GM23248 (cell line): ENCODE results near the gene ADAD1. TPM values are rescaled to one million over a fixed set of nuclear protein-coding genes. Genes with fewer than 3 reads are reported as not detected.
A peak's percentile ranks its signal among the peaks of the same experiment; 100 is the strongest.

Experiments used
- DNase-seq: peaks from one replicate; pipeline ENCODE4 v3.0.0-alpha.2; 2015
- H2AFZ ChIP-seq: fragments of 200-600 bp; sonication (generic); 2 replicates; pipeline ENCODE4 v1.6.1; 2016; ENCODE audit warnings: antibody characterized with exemption
- H3F3A ChIP-seq: fragments of 200-600 bp; sonication (generic); 2 replicates; pipeline ENCODE4 v1.6.1; 2016; ENCODE audit warnings: mild to moderate bottlenecking, antibody characterized with exemption, mixed run types; ENCODE audit not compliant: insufficient read depth
- H3K27ac ChIP-seq: fragments of 200-600 bp; sonication (generic); 2 replicates; pipeline ENCODE4 v1.5.1; 2016; ENCODE audit warnings: mild to moderate bottlenecking
- H3K27me3 ChIP-seq: fragments of 200-600 bp; sonication (generic); replicated peaks from 2 replicates; pipeline ENCODE4 v1.6.1; 2016; ENCODE audit warnings: mild to moderate bottlenecking; ENCODE audit not compliant: insufficient read depth
- H3K36me3 ChIP-seq: fragments of 200-600 bp; sonication (generic); 2 replicates; pipeline ENCODE4 v1.6.1; 2016; ENCODE audit warnings: low read depth, mild to moderate bottlenecking
- H3K4me1 ChIP-seq: fragments of 200-600 bp; sonication (generic); 2 replicates; pipeline ENCODE4 v1.6.1; 2016; ENCODE audit warnings: mild to moderate bottlenecking; ENCODE audit not compliant: insufficient read depth
- H3K4me2 ChIP-seq: fragments of 200-600 bp; sonication (generic); one replicate; pipeline ENCODE4 v1.6.1; 2016; ENCODE audit warnings: mild to moderate bottlenecking; ENCODE audit not compliant: unreplicated experiment
- H3K4me3 ChIP-seq: fragments of 200-600 bp; sonication (generic); 2 replicates; pipeline ENCODE4 v1.5.1; 2016; ENCODE audit warnings: mild to moderate bottlenecking
- H3K79me2 ChIP-seq: fragments of 200-600 bp; sonication (generic); 2 replicates; pipeline ENCODE4 v1.6.1; 2016; ENCODE audit warnings: mild to moderate bottlenecking; ENCODE audit not compliant: insufficient read depth
- H3K9ac ChIP-seq: fragments of 200-600 bp; sonication (generic); 2 replicates; pipeline ENCODE4 v1.6.1; 2016; ENCODE audit warnings: mild to moderate bottlenecking
- H3K9me2 ChIP-seq: fragments of 200-600 bp; sonication (generic); 2 replicates; pipeline ENCODE4 v1.6.1; 2016; ENCODE audit warnings: mixed run types, mild to moderate bottlenecking, moderate library complexity; ENCODE audit not compliant: insufficient read depth
- H3K9me3 ChIP-seq: fragments of 200-600 bp; sonication (generic); one replicate; pipeline ENCODE4 v1.6.1; 2017; ENCODE audit warnings: low read depth
- H4K20me1 ChIP-seq: fragments of 200-600 bp; sonication (generic); 2 replicates; pipeline ENCODE4 v1.6.0; 2016; ENCODE audit not compliant: insufficient read depth
- EZH2 ChIP-seq: fragments of 200-600 bp; sonication (generic); IDR thresholded peaks from 2 replicates; pipeline ENCODE4 v1.6.1; 2018; ENCODE audit warnings: antibody characterized with exemption, mild to moderate bottlenecking; ENCODE audit not compliant: insufficient read depth, poor library complexity, severe bottlenecking
- EZH2phosphoT487 ChIP-seq: fragments of 200-600 bp; sonication (generic); IDR thresholded peaks from 2 replicates; pipeline ENCODE4 v1.6.1; 2018; ENCODE audit warnings: antibody characterized with exemption, moderate library complexity, mild to moderate bottlenecking, low read depth; ENCODE audit not compliant: insufficient read depth
- WGBS, 2 experiments: methylation state at CpG; one replicate each; pipeline ENCODE4 v1.1.6; 2015 to 2017; ENCODE audit warnings: low lambda C conversion rate in 2 of 2, low coverage in 1 of 2; ENCODE audit errors: missing lambda C conversion rate in 2 of 2; 5-methylcytosine and 5-hydroxymethylcytosine counted together
- in situ Hi-C: fragments of 300-500 bp; cut with MboI; formaldehyde crosslinking; loops from 2 replicates; pipeline ENCODE4 v1.15.0; 2020
- polyA plus RNA-seq: library from polyadenylated mRNA; unstranded; fragments of >200 nt; fragmentation: Nextera tagmentation; extraction: Ambion mirVana; gene quantifications from 2 replicates; pipeline ENCODE4 v1.2.1, GENCODE V29; 2016
- total RNA-seq: library from RNA; depleted of rRNA; stranded (reverse); fragments of >200 nt; shearing (Covaris generic); gene quantifications from 2 replicates; pipeline ENCODE4 v1.2.3, GENCODE V29; 2014; rRNA removed

Gene ADAD1
- total RNA-seq (not detected in 2 replicates), polyA plus RNA-seq (not detected in 2 replicates)

DNA sequence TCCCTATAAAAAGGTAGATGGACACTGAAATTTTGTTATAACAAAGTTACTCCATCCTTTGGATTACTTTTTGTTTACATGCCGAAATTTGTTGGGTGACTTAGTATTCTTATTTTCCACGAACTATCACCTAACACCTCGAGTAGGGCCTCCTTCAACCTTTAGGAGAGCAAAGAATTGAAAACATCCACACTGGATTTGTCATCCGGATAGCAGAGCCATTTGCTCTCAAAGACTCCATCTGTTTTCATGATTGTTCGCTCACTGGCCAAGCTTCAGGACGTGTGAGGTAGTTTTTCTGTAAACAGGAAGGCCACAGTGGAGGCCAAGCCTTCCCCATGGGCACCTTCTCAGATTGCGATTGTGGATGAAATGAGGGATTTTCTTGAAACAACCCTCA lies at the start of gene ADAD1:
Gene ADAD1 (plus strand): TSS at position 301 of the 400 bp plus-strand sequence. CDS start 1,059 bp downstream, outside the sequence.
- Histone ChIP-seq H3K9ac (no peak within 1 kb of the TSS), H3K27me3 (no peaks in the 10 kb centered on the region), H3F3A (no peaks in the 10 kb centered on the region), H2AFZ (no peak within 1 kb of the TSS), H3K4me3 (no peak within 1 kb of the TSS), H3K9me2 (no peaks in the 10 kb centered on the region), H3K4me2 (no peak within 1 kb of the TSS), H3K27ac (no peak within 1 kb of the TSS), H3K9me3 (no peaks in the 10 kb centered on the region), H3K79me2 (no peaks in the 10 kb centered on the region), H4K20me1 (no peaks in the 10 kb centered on the region), H3K4me1 (no peaks in the 10 kb centered on the region), H3K36me3 (no peaks in the 10 kb centered on the region)
- WGBS, 2 experiments: 51 to 59% methylated on average over 7 of the region's 7 CpGs
- DNase-seq: no peak
- in situ Hi-C loops: no loop called here
- TF ChIP-seq EZH2: no peak
- no peak for TF ChIP-seq EZH2phosphoT487

DNA sequence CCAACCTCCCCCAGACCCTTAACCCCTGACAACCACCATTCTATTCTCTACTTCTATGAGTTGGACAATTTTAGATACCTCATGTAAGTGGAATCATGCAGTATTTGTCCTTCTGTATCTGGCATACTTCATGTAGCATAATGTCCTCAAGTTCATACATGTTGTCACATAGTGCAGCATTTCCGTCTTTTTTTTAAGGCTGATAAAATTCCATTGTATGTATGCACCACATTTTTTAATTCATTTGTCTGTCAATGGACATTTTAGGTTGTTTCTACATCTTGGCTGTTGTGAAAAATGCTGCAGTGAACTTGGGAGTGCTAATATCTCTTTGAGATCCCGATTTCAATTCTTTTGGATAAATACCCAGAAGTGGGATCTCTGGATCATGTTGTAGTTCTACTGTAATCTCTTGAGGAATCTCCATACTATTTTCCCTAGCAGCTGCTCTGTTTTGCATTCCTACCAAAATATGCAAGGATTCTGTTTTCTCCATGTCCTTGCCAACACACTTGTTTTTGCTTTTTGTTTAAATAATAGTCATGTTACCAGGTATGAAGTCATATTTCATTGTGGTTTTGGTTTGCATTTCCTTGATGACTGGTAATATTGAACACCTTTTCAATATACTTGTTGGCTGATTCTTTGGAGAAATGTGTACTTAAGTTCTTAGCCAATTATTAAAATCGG lies 48.8 kb upstream of the ADAD1 start:
- H2AFZ ChIP-seq: no peak overlapping the region
- H3K4me2 ChIP-seq: peak overlapping the region; percentile 11
- H3K4me1 ChIP-seq: peaks cover 12% of the 10 kb centered on the region
- H3K27ac ChIP-seq: peak overlapping the region; percentile 70
- no peaks in the 10 kb centered on the region for H4K20me1 ChIP-seq
- DNase-seq: peak; percentile 58
- in situ Hi-C loops: loop anchor here (10.0 kb wide), 1 partner anchor 245 kb away; no protein-coding TSS in a partner anchor
- H3K9ac ChIP-seq: peak overlapping the region; percentile 54
- no peaks in the 10 kb centered on the region for H3K9me2 ChIP-seq
- WGBS, 2 experiments: 95 to 97% methylated on average over 3 of the region's 3 CpGs
- no peaks in the 10 kb centered on the region for H3K79me2 ChIP-seq
- no peaks in the 10 kb centered on the region for H3K9me3 ChIP-seq
- TF ChIP-seq EZH2phosphoT487 (no peak), EZH2 (no peak)
- peaks cover 11% of the 10 kb centered on the region for H3F3A ChIP-seq
- H3K4me3 ChIP-seq: no peak overlapping the region
- H3K27me3 ChIP-seq: no peaks in the 10 kb centered on the region
- H3K36me3 ChIP-seq: peaks cover 34% of the 10 kb centered on the region

DNA sequence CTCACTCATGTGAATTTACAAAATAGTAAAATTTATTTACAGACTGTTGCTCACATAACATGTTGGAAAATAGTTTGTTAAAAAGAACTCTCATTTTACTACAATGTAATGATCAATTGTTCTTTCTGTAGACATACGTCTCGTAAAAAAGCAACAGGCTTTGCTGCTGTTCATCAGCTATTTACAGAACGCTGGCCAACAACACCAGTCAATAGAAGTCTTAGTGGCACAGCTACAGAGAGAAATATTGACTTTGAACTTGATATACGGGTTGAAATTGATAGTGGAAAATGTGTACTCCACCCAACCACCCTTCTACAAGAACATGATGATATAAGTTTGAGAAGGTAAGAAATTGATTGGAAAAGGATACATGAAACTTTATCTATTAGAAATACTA lies 47.6 kb upstream of the ADAD1 start:
- Histone ChIP-seq H3K4me1 (peaks cover 12% of the 10 kb centered on the region), H3K27me3 (no peaks in the 10 kb centered on the region), H3K4me3 (no peak overlapping the region), H3K79me2 (no peaks in the 10 kb centered on the region), H3K4me2 (no peak overlapping the region), H3K36me3 (peaks cover 32% of the 10 kb centered on the region), H3K9me2 (no peaks in the 10 kb centered on the region), H4K20me1 (no peaks in the 10 kb centered on the region), H3K9ac (no peak overlapping the region), H3K9me3 (no peaks in the 10 kb centered on the region), H3K27ac (peak overlapping the region; percentile 70; the same call in 1 of the 2 replicates), H2AFZ (no peak overlapping the region), H3F3A (peaks cover 11% of the 10 kb centered on the region)
- no peak for DNase-seq
- no peak for TF ChIP-seq EZH2phosphoT487
- TF ChIP-seq EZH2: no peak
- in situ Hi-C loops: no loop called here
- WGBS, 2 experiments: 97 to 98% methylated on average over 4 of the region's 4 CpGs

DNA sequence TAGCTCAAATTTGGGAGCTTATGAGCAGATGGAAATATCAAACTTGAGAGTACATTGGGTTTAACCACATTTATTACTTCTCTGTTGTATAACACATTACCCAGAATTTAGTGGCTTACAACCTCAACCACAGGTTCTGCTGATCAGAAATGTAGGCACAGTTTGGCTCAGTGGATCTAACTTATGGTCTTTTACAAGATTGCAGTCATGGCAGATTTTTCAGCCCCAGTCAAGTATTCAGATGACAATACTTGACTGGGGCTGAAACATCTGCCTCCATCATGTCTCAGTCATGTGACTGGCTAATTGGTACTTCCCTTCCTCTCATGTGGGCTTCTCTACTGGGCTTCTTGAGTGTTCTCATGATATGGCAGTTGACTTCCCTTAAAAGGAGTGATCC lies 44.0 kb upstream of the ADAD1 start:
- Histone ChIP-seq H3K79me2 (no peaks in the 10 kb centered on the region), H3K36me3 (peaks cover 30% of the 10 kb centered on the region), H2AFZ (no peak overlapping the region), H3K9ac (no peak overlapping the region), H3K4me2 (no peak overlapping the region), H3K27me3 (no peaks in the 10 kb centered on the region), H3K4me1 (peaks cover 9% of the 10 kb centered on the region), H3K9me3 (no peaks in the 10 kb centered on the region), H3K27ac (no peak overlapping the region), H3K4me3 (no peak overlapping the region), H4K20me1 (no peaks in the 10 kb centered on the region), H3F3A (peaks cover 7% of the 10 kb centered on the region), H3K9me2 (no peaks in the 10 kb centered on the region)
- DNase-seq: no peak
- TF ChIP-seq EZH2phosphoT487 (no peak), EZH2 (no peak)
- in situ Hi-C loops: no loop called here

DNA sequence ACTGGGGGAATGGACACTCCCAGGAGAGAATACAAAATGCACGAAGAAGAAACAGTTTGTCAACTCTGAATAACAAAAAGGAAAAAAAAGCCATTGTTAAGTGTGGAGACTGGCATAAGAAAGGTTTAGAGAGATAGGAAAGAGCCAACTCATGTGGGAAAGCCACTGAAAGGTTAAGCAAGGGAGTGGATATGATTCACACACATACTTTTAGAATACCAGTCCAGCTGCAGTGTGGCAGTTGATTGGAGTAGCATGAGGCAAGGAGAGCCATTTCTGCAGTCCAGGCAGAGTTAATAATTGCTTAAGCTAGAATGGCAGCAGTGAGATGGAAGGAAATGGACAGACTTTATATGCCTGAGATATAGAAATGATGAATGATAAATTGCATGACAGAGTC lies 36.9 kb upstream of the ADAD1 start:
- Histone ChIP-seq H2AFZ (no peak overlapping the region), H3K27me3 (no peaks in the 10 kb centered on the region), H3K4me2 (peak overlapping the region; percentile 28), H3K79me2 (no peaks in the 10 kb centered on the region), H3K4me1 (peaks cover 22% of the 10 kb centered on the region), H4K20me1 (no peaks in the 10 kb centered on the region), H3K36me3 (peaks cover 20% of the 10 kb centered on the region), H3K4me3 (no peak overlapping the region), H3K9me2 (no peaks in the 10 kb centered on the region), H3K9me3 (no peaks in the 10 kb centered on the region), H3F3A (peaks cover 18% of the 10 kb centered on the region), H3K9ac (0 out of 2 replicates have a peak overlapping the region, but pooled peaks have one; percentile 1), H3K27ac (peak overlapping the region; percentile 69)
- in situ Hi-C loops: no loop called here
- no peak for TF ChIP-seq EZH2
- no peak for TF ChIP-seq EZH2phosphoT487
- WGBS, 2 experiments: 89 to 97% methylated on average over 1 of the region's 1 CpG
- peak; percentile 91 for DNase-seq
